ENCODE results near the gene HOXC6.

HOXC6 gene

GRCh38 chr12:54058128-54058768, 30.0 kb downstream of the HOXC6 start:
- Histone ChIP-seq H3K4me1 (ENCODE audit: control insufficient read depth, insufficient read depth, low read length) (peaks cover 52% of the 10 kb centered on the region), H3K27ac (ENCODE audit: extremely low read depth, low read depth, low read length) (peak overlapping the region; percentile 86), H3K36me3 (ENCODE audit: control insufficient read depth in 2 of 2, insufficient read depth in 1 of 2, low read length in 2 of 2) (peaks cover 0 to 27% of the 10 kb centered on the region in 2 experiments; a peak in 2 of 3 replicates), H3K4me3 (ENCODE audit: low read depth, low read length) (no peak overlapping the region), H3K9me3 (ENCODE audit: control insufficient read depth, insufficient read depth, low read depth, low read length) (no peaks in the 10 kb centered on the region)
- no peak for TF ChIP-seq ZNF529 (tag by site-specific recombination; IDR thresholded peaks at IDR 0.05; ENCODE audit: insufficient replicate concordance)
- peak; percentile 20; the same call in 1 of the 2 replicates for TF ChIP-seq MZF1 (tag by site-specific recombination; IDR thresholded peaks at IDR 0.05; ENCODE audit: borderline replicate concordance)
- ChIA-PET CTCF (no interaction called here), POLR2A (interaction anchor here (0.8 kb wide), 1 partner anchor 25 kb away, joined by 3 read pairs; the partner anchor contains the start of gene HOXC5)

- Histone ChIP-seq H3K9me3 (ENCODE audit: control insufficient read depth, insufficient read depth, low read depth, low read length) (no peaks in the 10 kb centered on the region), H3K4me1 (ENCODE audit: control insufficient read depth, insufficient read depth, low read length) (peaks cover 49% of the 10 kb centered on the region), H3K36me3 (ENCODE audit: control insufficient read depth in 2 of 2, insufficient read depth in 1 of 2, low read length in 2 of 2) (peaks cover 0 to 36% of the 10 kb centered on the region in 2 experiments; a peak in 2 of 3 replicates), H3K27ac (ENCODE audit: extremely low read depth, low read depth, low read length) (peak overlapping the region; percentile 86), H3K4me3 (ENCODE audit: low read depth, low read length) (no peak overlapping the region)
- ChIA-PET POLR2A (interaction anchor here (1.0 kb wide), 1 partner anchor 19 kb away, joined by 5 read pairs; no protein-coding TSS in a partner anchor), CTCF (interaction anchor here (0.7 to 1.5 kb wide), 6 partner anchors 11 to 155 kb away, joined by 3 to 5 read pairs (median 4); partner anchors contain the start of gene HOXC5)
- no peak for TF ChIP-seq ZIC2 (tag by site-specific recombination; IDR thresholded peaks at IDR 0.05)
- TF ChIP-seq SALL2 (tag by site-specific recombination; IDR thresholded peaks at IDR 0.05; ENCODE audit: borderline replicate concordance): no peak
Observed at GRCh38 chr12:54059668-54060067, 31.4 kb downstream of the HOXC6 start.

- CTCF ChIA-PET: interaction anchor here (1.1 to 1.5 kb wide), 4 partner anchors 27 to 154 kb away, joined by 3 to 5 read pairs (median 4); partner anchors contain the start of gene HOXC5
- POLR2A ChIA-PET: no interaction called here
- H3K9me3 ChIP-seq (ENCODE audit: control insufficient read depth, insufficient read depth, low read depth, low read length): no peaks in the 10 kb centered on the region
- H3K4me3 ChIP-seq (ENCODE audit: low read depth, low read length): no peak overlapping the region
- H3K36me3 ChIP-seq (ENCODE audit: control insufficient read depth in 2 of 2, insufficient read depth in 1 of 2, low read length in 2 of 2): peaks cover 0 to 36% of the 10 kb centered on the region in 2 experiments; a peak in 2 of 3 replicates
- no peak for TF ChIP-seq ZNF324 (tag by site-specific recombination; IDR thresholded peaks at IDR 0.05)
- no peak for TF ChIP-seq BCL6B (tag by site-specific recombination; IDR thresholded peaks at IDR 0.05)
- TF ChIP-seq ZNF302 (tag by site-specific recombination; IDR thresholded peaks at IDR 0.05; ENCODE audit: low read depth): no peak
- H3K27ac ChIP-seq (ENCODE audit: extremely low read depth, low read depth, low read length): peak overlapping the region; percentile 86
- H3K4me1 ChIP-seq (ENCODE audit: control insufficient read depth, insufficient read depth, low read length): peaks cover 44% of the 10 kb centered on the region
Observed at GRCh38 chr12:54060174-54060974, 32.1 kb downstream of the HOXC6 start.

GRCh38 chr12:54060975-54061778, 32.9 kb downstream of the HOXC6 start:
- ChIA-PET CTCF (interaction anchor here (0.5 to 0.9 kb wide), 2 partner anchors 9 to 15 kb away, joined by 3 read pairs; no protein-coding TSS in a partner anchor), POLR2A (no interaction called here)
- no peak overlapping the region for H3K4me3 ChIP-seq (ENCODE audit: low read depth, low read length)
- peaks cover 0 to 34% of the 10 kb centered on the region in 2 experiments; a peak in 2 of 3 replicates for H3K36me3 ChIP-seq (ENCODE audit: control insufficient read depth in 2 of 2, insufficient read depth in 1 of 2, low read length in 2 of 2)
- TF ChIP-seq ZNF600 (tag by site-specific recombination; IDR thresholded peaks at IDR 0.05): 0 out of 2 replicates have a peak, but pooled peaks have one; percentile 25
- no peak for TF ChIP-seq ZSCAN30 (tag by site-specific recombination; IDR thresholded peaks at IDR 0.05)
- H3K4me1 ChIP-seq (ENCODE audit: control insufficient read depth, insufficient read depth, low read length): peaks cover 36% of the 10 kb centered on the region
- H3K9me3 ChIP-seq (ENCODE audit: control insufficient read depth, insufficient read depth, low read depth, low read length): no peaks in the 10 kb centered on the region
- H3K27ac ChIP-seq (ENCODE audit: extremely low read depth, low read depth, low read length): no peak overlapping the region
